Activated T-cell treated with anti-CD3 and anti-CD28 coated beads, Interleukin-2, amount 50 U/mL, for 4 hours (primary cell): ENCODE results near the gene ORAI2. TPM values are rescaled to one million over a fixed set of nuclear protein-coding genes. Genes with fewer than 3 reads are reported as not detected.
"Not testable (repeated sequence)": the region's sequence is repeated elsewhere in the genome, so short reads cannot be mapped to it uniquely, and the experiment has no call there.

Source experiments
- ATAC-seq, 2 donors: fragments of 200-7000 bp; cut with Tn5 transposase; one replicate each; pipeline ENCODE4 v1.10.0; 2021
- DNase-seq: peaks from one replicate; pipeline ENCODE4 v3.0.0-alpha.2; 2020
- H3K27me3 Mint-ChIP-seq: one replicate; pipeline ENCODE4 v1.8.0; 2021; ENCODE audit warnings: low read depth, mixed read lengths
- H3K36me3 Mint-ChIP-seq: one replicate; pipeline ENCODE4 v1.8.0; 2022; ENCODE audit warnings: mixed read lengths; ENCODE audit not compliant: insufficient read depth
- H3K4me1 Mint-ChIP-seq: one replicate; pipeline ENCODE4 v1.8.0; 2021; ENCODE audit warnings: low read depth, mixed read lengths
- H3K4me3 Mint-ChIP-seq: one replicate; pipeline ENCODE4 v1.8.0; 2021; ENCODE audit warnings: mild to moderate bottlenecking, moderate library complexity, mixed read lengths
- H3K9me3 Mint-ChIP-seq: one replicate; pipeline ENCODE4 v1.8.0; 2021; ENCODE audit warnings: mixed read lengths
- total RNA-seq, 3 donors: library from RNA; stranded (reverse); gene quantifications; one replicate each; pipeline ENCODE4 v1.2.1, GENCODE V29; 2021

ORAI2 gene
- total RNA-seq, 3 donors from 2014 or later: 24.8 to 35.9 (median 27.4) TPM

DNA sequence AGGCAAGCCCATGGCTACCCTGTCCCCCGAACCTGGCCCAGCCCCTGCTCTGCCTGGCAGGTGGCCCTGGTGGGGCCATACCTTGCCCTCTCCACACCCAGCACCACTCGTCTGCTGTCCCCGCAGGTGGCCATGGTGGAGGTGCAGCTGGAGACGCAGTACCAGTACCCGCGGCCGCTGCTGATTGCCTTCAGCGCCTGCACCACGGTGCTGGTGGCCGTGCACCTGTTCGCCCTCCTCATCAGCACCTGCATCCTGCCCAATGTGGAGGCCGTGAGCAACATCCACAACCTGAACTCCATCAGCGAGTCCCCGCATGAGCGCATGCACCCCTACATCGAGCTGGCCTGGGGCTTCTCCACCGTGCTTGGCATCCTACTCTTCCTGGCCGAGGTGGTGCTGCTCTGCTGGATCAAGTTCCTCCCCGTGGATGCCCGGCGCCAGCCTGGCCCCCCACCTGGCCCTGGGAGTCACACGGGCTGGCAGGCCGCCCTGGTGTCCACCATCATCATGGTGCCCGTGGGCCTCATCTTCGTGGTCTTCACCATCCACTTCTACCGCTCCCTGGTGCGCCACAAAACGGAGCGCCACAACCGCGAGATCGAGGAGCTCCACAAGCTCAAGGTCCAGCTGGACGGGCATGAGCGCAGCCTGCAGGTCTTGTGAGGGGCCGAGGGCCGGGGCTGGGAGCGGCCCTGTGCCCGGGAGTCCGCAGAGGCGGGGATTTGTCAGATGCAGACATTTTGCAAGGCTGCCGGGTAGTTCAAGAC is 13.2 kb downstream of the ORAI2 start:
- no peak for DNase-seq
- Mint-ChIP-seq H3K4me1 (peaks cover 6% of the 10 kb centered on the region), H3K4me3 (no peak overlapping the region), H3K36me3 (peaks cover 10% of the 10 kb centered on the region), H3K27me3 (no peaks in the 10 kb centered on the region), H3K9me3 (no peaks in the 10 kb centered on the region)
- ATAC-seq: no peak

DNA sequence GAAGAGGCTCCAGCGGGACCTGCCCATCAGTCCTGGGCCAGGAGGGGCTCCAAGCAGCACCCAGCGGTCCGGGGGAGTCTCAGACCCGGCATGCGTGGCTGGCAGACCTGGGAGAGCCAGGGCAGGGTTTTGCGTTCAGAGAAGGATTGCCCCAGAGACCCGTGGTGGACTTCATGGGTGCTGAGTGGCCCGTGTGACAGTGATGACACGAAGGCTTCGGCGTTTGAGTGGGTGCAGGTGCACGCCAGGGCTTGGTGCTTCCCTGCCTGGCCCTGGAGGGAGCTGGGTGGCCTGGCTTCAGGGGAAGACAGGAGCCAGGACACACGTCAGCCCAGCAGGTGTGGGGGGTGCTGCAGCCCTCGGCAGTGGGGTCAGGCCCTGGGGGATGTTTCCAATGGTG is 13.9 kb downstream of the ORAI2 start:
- peaks cover 4% of the 10 kb centered on the region for H3K4me1 Mint-ChIP-seq
- ATAC-seq: no peak
- H3K36me3 Mint-ChIP-seq: peaks cover 7% of the 10 kb centered on the region

DNA sequence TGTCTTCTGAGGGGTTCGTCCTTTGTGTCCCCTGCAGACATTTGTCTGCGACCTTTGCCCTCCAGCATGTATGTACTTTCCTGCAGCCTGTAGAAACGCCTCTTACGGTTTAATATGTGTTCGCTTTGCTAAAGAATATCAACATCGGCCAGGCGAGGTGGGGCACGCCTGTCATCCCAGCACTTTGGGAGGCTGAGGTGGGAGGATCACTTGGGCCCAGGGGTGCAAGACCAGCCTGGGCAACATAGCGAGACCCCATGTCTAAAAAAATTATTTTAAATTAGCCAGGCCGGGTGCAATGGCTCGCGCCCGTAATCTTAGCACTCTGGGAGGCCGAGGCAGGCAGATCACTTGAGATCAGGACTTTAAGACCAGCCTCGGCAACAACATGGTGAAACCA is 15.8 kb downstream of the ORAI2 start:
- H3K9me3 Mint-ChIP-seq: no peaks in the 10 kb centered on the region
- DNase-seq: no peak
- ATAC-seq: no peak
- H3K36me3 Mint-ChIP-seq: peaks cover 7% of the 10 kb centered on the region
- H3K4me1 Mint-ChIP-seq: peaks cover 4% of the 10 kb centered on the region
- H3K27me3 Mint-ChIP-seq: no peaks in the 10 kb centered on the region
- H3K4me3 Mint-ChIP-seq: no peak overlapping the region

More for the DNA sequence above, 13.9 kb downstream of the ORAI2 start:
- Mint-ChIP-seq H3K27me3 (no peaks in the 10 kb centered on the region), H3K4me3 (no peak overlapping the region), H3K9me3 (no peaks in the 10 kb centered on the region)
- no peak for DNase-seq

DNA sequence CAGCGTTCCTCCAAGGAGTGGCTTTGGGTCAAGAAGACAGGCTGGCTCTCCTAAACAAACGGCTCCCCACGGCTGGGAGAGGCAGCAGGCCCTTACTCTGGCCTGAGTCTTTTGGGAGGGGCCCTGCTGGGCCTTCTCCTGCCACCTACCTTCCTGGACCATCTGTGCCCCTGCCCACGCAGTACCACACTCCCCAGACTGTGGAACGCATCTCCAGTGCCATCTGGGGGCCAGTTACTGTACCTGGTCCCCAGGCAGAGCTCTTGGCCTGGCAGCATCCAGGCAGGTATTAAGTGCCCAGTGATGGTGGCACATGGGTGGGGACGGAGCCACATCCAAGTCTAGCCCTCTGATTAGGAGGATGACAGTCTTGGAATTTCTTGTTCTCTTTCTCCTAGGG is 16.9 kb downstream of the ORAI2 start:
- DNase-seq: peak; percentile 56
- peak; percentile 72 to 78 for ATAC-seq
- H3K27me3 Mint-ChIP-seq: no peaks in the 10 kb centered on the region
- H3K4me1 Mint-ChIP-seq: peaks cover 4% of the 10 kb centered on the region
- H3K4me3 Mint-ChIP-seq: no peak overlapping the region
- H3K36me3 Mint-ChIP-seq: peaks cover 6% of the 10 kb centered on the region
- H3K9me3 Mint-ChIP-seq: no peaks in the 10 kb centered on the region

DNA sequence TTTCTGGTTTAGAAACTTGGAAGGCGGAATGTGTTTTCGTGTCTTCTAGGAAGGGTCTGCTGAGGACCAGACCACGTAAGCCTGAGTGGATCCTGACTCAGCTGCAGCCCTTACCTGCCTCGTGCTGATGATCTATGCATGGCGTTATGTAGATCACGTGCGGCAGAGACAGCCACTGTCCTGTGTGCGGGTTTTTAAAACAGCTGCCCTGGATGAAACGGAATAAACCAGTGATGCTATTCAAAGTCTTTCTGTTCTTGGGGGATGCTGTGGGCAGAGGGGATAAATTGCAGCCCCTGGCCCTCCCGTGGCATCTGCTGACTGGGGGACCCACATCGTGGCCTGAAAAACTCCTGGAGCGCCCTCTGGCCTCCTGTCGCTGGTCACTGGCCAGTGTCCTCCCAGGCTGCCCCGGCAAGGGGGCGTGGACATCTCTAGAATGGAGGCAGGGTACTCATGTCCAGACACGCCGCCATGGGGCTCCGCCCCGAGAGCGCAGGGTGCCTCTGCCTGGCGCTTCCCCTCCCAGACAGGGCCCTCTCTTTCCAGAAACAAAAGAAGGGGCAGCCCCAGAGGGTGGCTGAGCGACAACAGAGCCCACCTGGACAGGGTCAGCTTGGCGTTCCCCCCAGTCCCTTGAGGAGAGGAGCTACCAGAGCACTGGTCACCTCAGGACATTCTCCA is 18.1 kb downstream of the ORAI2 start:
- ATAC-seq (no peak), DNase-seq (no peak)
- Mint-ChIP-seq H3K27me3 (no peaks in the 10 kb centered on the region), H3K9me3 (no peaks in the 10 kb centered on the region), H3K4me3 (no peak overlapping the region), H3K4me1 (peaks cover 4% of the 10 kb centered on the region), H3K36me3 (peaks cover 6% of the 10 kb centered on the region)

DNA sequence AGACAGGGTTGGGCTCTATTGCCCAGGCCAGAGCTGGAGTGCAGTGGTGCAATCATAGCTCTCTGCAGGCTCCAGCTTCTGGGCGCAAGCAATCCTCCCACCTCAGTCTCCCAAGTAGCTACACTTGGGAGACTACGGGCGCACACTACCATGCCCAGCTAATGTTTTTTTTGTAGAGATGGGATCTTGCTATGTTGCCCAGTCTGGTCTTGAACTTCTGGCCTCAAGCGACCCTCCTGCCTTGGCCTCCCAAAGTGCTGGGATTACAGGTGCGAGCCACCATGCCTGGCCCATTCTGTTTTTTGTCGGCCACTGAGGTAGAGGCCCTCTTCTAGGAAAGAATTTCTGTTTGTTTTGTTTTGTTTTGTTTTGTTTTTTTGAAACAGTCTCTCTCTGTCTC is 19.1 kb downstream of the ORAI2 start:
- Mint-ChIP-seq H3K9me3 (no peaks in the 10 kb centered on the region), H3K27me3 (no peaks in the 10 kb centered on the region), H3K36me3 (peaks cover 6% of the 10 kb centered on the region), H3K4me1 (peaks cover 4% of the 10 kb centered on the region), H3K4me3 (no peak overlapping the region)
- ATAC-seq (no peak), DNase-seq (no peak)

DNA sequence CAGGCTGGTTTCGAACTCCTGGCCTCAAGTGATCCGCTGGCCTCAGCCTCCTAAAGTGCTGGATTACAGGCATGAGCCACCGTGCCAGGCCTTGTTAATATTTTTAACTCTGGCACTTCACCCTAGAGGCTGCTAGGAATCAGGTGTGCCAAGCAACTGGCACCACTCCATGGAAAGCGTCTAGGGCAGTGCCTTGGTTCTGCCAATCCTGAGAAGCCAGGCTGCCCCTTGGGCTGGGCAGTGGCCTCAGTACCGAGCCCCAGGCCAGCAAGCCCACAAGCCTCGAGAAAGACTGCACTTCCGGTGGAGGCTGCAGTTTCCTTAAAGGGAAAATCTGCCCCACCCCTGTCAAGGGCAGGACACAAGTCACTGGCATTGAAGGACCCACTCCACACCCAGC is 19.9 kb downstream of the ORAI2 start:
- no peak for DNase-seq
- no peaks in the 10 kb centered on the region for H3K9me3 Mint-ChIP-seq
- H3K36me3 Mint-ChIP-seq: peaks cover 8% of the 10 kb centered on the region
- H3K27me3 Mint-ChIP-seq: no peaks in the 10 kb centered on the region
- H3K4me1 Mint-ChIP-seq: peaks cover 4% of the 10 kb centered on the region
- ATAC-seq: no peak
- no peak overlapping the region for H3K4me3 Mint-ChIP-seq

DNA sequence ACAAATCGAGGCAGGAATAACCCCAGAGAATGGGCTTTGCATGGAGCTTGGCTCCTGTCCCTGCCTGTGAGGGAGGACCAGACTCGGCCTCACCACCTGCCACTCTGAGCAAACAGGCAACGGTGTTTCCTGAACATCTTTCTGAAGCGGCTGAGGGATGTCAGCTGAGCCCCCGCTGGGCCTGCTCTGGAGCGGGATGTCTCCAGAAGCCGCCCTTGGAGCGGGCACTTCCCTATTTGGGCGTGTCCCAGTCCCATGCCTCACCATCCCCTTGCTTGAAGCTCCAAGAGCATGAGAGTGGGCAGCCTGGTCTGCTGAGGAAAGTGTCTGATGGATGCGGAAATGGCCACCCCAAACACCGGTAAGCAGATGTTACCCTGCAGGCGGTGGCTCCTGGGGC is 21.1 kb downstream of the ORAI2 start:
- ATAC-seq (no peak), DNase-seq (no peak)
- peaks cover 4% of the 10 kb centered on the region for H3K4me1 Mint-ChIP-seq
- no peak overlapping the region for H3K4me3 Mint-ChIP-seq
- H3K9me3 Mint-ChIP-seq: no peaks in the 10 kb centered on the region
- no peaks in the 10 kb centered on the region for H3K27me3 Mint-ChIP-seq
- H3K36me3 Mint-ChIP-seq: peaks cover 4% of the 10 kb centered on the region

DNA sequence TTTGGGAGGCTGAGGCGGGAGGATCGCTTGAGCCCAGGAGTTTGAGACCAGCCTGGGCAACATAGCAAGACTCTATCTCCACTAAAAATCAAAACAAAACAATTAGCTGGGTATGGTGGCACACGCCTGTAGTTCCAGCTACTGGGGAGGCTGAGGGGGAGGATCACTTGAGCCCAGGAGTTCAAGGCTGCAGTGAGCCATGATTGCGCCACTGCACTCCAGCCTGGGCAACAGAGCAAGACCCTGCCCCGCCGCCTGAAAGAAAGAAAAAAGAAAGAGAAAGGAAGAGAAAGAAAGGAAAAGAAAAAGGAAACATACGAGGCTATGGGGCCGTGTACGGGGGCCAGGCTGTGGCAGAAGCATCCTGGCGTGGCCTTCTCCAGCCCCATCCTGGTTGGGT is 21.6 kb downstream of the ORAI2 start:
- H3K9me3 Mint-ChIP-seq, H3K4me1 Mint-ChIP-seq, H3K27me3 Mint-ChIP-seq, H3K36me3 Mint-ChIP-seq, DNase-seq, H3K4me3 Mint-ChIP-seq, ATAC-seq: not testable (repeated sequence)

DNA sequence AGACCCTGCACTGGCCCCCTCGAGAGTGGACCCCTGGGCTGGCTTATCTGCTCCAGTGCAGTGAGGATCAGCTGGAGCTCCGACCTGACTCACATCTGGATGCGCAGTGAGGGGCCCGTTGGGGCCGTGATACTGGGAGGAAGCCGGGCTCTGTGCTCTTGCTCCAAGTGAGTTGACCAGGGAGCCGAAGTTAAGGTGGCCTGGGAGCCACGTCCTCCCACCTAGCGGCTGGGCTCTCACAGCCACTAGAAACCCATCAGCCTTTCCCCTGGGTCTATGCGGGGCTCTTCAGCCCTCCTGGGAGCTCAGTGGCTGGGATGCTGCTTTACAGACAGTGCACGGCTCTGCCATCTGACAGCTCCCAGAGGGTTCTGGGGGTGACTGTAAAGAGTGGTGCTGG is 22.2 kb downstream of the ORAI2 start:
- no peaks in the 10 kb centered on the region for H3K27me3 Mint-ChIP-seq
- no peaks in the 10 kb centered on the region for H3K9me3 Mint-ChIP-seq
- H3K36me3 Mint-ChIP-seq: peaks cover 4% of the 10 kb centered on the region
- no peak overlapping the region for H3K4me3 Mint-ChIP-seq
- DNase-seq (no peak), ATAC-seq (no peak)
- H3K4me1 Mint-ChIP-seq: peaks cover 1% of the 10 kb centered on the region

DNA sequence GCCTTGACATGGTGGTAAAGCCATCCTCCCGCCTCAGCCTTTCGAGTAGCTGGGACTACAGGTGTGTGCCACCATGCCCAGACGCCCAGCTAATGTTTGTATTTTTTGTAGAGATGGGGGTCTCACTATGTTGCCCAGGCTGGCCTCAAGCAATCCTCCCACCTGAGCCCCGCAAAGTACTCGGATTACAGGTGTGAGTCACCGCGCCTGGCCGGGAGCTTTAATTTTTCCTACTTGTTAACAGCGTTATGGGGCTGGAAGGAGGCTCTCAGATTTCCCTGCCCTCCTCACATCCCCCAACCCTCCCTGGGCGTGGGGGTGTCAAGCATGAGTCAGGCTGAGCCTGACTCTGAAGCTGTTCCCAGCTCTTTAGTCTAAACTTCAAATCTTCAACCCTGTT is 23.0 kb downstream of the ORAI2 start:
- DNase-seq (no peak), ATAC-seq (no peak)
- Mint-ChIP-seq H3K36me3 (peaks cover 4% of the 10 kb centered on the region), H3K9me3 (no peaks in the 10 kb centered on the region), H3K27me3 (no peaks in the 10 kb centered on the region), H3K4me1 (peaks cover 4% of the 10 kb centered on the region), H3K4me3 (no peak overlapping the region)

DNA sequence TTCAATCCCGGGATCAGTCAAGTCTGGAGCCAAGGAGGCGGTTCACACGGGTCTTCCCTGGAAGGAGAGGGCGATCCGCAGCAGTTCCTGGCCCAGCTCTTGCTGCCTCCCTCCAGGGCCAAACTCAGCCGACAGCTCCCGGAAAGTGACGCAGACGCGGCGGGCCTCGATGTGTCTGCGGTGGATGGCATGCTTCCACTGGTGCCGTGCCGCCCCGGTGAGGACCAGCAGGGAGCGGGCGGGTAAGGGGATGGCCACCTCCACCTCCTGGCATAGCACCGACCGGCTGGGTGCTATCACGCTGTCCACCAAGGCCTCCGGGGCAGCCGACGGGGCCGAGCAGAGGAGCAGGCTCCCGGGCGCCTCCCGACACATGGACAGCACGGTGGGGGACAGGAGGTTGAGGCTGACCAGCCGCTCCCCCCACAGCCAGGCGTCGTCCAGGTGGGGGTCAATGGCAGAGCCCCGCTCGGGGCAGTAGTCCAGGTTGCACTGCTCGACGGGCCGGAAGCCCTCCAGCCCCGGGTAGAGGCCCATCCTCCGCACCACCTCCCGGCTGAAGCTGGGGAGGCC is 24.1 kb downstream of the ORAI2 start:
- Mint-ChIP-seq H3K36me3 (peaks cover 4% of the 10 kb centered on the region), H3K4me3 (no peak overlapping the region), H3K9me3 (no peaks in the 10 kb centered on the region), H3K27me3 (no peaks in the 10 kb centered on the region), H3K4me1 (peaks cover 6% of the 10 kb centered on the region)
- no peak for ATAC-seq
- DNase-seq: no peak

DNA sequence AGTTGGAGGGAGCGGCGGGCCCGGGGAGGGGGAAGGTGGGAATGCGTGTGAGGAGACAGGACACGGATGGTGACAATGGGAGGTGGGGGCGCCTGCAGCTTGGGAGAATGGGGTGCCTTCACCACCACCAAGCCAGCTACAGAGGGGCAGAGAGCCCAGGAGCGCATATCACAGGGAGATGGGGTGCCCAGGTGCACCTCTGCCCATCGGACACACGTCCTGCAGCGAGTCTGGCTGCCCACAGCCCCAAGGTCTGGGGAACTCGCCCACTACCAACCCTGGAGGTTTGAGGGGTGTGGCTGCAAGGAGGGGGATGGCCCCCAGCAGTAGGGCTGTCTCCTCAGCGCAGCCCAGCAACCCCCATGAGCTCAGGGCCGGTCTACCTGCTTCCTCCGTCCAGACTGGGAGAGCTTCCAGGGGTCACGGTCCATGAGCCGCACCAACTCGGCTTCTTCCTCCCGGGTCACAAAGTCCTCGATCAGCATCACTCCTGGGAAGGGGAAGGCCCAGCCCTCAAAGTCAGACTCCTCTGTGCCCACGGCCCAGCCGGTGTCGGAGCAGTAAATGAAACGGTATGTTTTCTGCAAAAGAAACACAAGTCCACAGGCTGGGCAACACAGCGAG is 26.0 kb downstream of the ORAI2 start:
- ATAC-seq (no peak), DNase-seq (no peak)
- Mint-ChIP-seq H3K9me3 (no peaks in the 10 kb centered on the region), H3K4me3 (no peak overlapping the region), H3K36me3 (peaks cover 4% of the 10 kb centered on the region), H3K27me3 (no peaks in the 10 kb centered on the region), H3K4me1 (peaks cover 18% of the 10 kb centered on the region)

DNA sequence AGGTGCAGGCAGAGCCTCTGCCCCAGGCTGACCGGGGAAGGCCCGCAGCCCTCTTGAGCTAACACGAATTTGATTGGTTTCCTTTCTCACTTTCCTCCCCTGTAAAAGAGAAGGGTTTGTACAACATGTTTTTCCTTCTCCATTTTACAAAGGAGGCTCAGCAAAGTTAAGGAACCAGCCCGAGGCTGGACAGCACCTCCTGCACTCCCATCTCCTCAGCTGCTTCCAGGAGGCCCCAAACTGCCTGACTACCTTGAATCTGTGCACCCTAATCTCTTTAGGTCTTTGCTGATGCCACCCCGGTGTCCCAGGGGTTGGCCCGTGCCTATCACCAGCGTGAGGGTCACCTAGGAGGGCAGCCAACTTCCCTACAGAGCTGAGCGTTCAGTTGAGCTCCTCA is 27.1 kb downstream of the ORAI2 start:
- Mint-ChIP-seq H3K9me3 (no peaks in the 10 kb centered on the region), H3K27me3 (no peaks in the 10 kb centered on the region), H3K4me3 (no peak overlapping the region), H3K36me3 (peaks cover 2% of the 10 kb centered on the region), H3K4me1 (peaks cover 20% of the 10 kb centered on the region)
- ATAC-seq: no peak
- DNase-seq: no peak
